HepG2 (cell line): ENCODE data around the gene MAVS. TPM values are rescaled to one million over a fixed set of nuclear protein-coding genes. Genes with fewer than 3 reads are reported as not detected.

Experiments used
- ATF7 ChIP-seq, 2 experiments: fragments of 450-650 bp in 1 of 2; sonication (generic) in 1 of 2; formaldehyde crosslinking in 1 of 2; IDR thresholded peaks; 2 replicates each; pipeline versions ENCODE4 v1.4.0 to v1.6.1; 2016 to 2020; ENCODE audit warnings: antibody characterized with exemption in 1 of 2, mild to moderate bottlenecking in 1 of 2, missing genetic modification reagents in 1 of 2
- BRCA1 ChIP-seq: sonication (generic); formaldehyde crosslinking; IDR thresholded peaks from 2 replicates; pipeline ENCODE4 v1.4.0; 2020; ENCODE audit warnings: missing genetic modification reagents
- CBX5 ChIP-seq: sonication (generic); formaldehyde crosslinking; IDR thresholded peaks from 2 replicates; pipeline ENCODE4 v1.4.0; 2020; ENCODE audit warnings: missing genetic modification reagents, borderline replicate concordance
- E2F5 ChIP-seq: sonication (generic); formaldehyde crosslinking; conservative IDR thresholded peaks from 2 replicates; pipeline ENCODE4 v1.4.0; 2020; ENCODE audit warnings: missing genetic modification reagents
- ETV6 ChIP-seq: sonication (generic); formaldehyde crosslinking; conservative IDR thresholded peaks from 2 replicates; pipeline ENCODE4 v1.4.0; 2020; ENCODE audit warnings: missing genetic modification reagents
- GTF3A ChIP-seq: sonication (generic); formaldehyde crosslinking; conservative IDR thresholded peaks from 2 replicates; pipeline ENCODE4 v1.4.0; 2020; ENCODE audit warnings: mild to moderate bottlenecking, missing genetic modification reagents
- JUN ChIP-seq: sonication (generic); formaldehyde crosslinking; IDR thresholded peaks from 2 replicates; pipeline ENCODE4 v1.4.0; 2020; ENCODE audit warnings: mild to moderate bottlenecking, missing genetic modification reagents
- PHF8 ChIP-seq: sonication (generic); formaldehyde crosslinking; IDR thresholded peaks from 2 replicates; pipeline ENCODE4 v1.5.0; 2020; ENCODE audit warnings: missing genetic modification reagents
- STAG1 ChIP-seq: sonication (generic); formaldehyde crosslinking; IDR thresholded peaks from 2 replicates; pipeline ENCODE4 v1.4.0; 2020; ENCODE audit warnings: missing genetic modification reagents
- TBX2 ChIP-seq: sonication (generic); formaldehyde crosslinking; IDR thresholded peaks from 2 replicates; pipeline ENCODE4 v1.5.0; 2020; ENCODE audit warnings: missing genetic modification reagents, mild to moderate bottlenecking, borderline replicate concordance
- ZBTB8A ChIP-seq: sonication (generic); formaldehyde crosslinking; IDR thresholded peaks from 2 replicates; pipeline ENCODE4 v1.4.0; 2020; ENCODE audit warnings: mild to moderate bottlenecking, low read depth, missing genetic modification reagents, borderline replicate concordance
- ZFP1 ChIP-seq: IDR thresholded peaks from 2 replicates; pipeline ENCODE4 v1.6.1; 2016
- ZNF180 ChIP-seq: sonication (generic); formaldehyde crosslinking; IDR thresholded peaks from 2 replicates; pipeline ENCODE4 v1.4.0; 2020; ENCODE audit warnings: low read depth, missing genetic modification reagents, borderline replicate concordance
- ZNF234 ChIP-seq: sonication (generic); formaldehyde crosslinking; conservative IDR thresholded peaks from 2 replicates; pipeline ENCODE4 v1.5.1; 2020; ENCODE audit warnings: mild to moderate bottlenecking, missing genetic modification reagents
- ZNF343 ChIP-seq: sonication (generic); formaldehyde crosslinking; IDR thresholded peaks from 2 replicates; pipeline ENCODE4 v1.4.0; 2020; ENCODE audit warnings: mild to moderate bottlenecking, missing genetic modification reagents
- ZNF446 ChIP-seq: sonication (generic); formaldehyde crosslinking; IDR thresholded peaks from 2 replicates; pipeline ENCODE4 v1.5.0; 2020; ENCODE audit warnings: mild to moderate bottlenecking, missing genetic modification reagents
- ZNF605 ChIP-seq: sonication (generic); formaldehyde crosslinking; IDR thresholded peaks from 2 replicates; pipeline ENCODE4 v1.8.0; 2022; ENCODE audit warnings: mild to moderate bottlenecking, missing genetic modification reagents
- ZNF704 ChIP-seq: sonication (generic); formaldehyde crosslinking; IDR thresholded peaks from 2 replicates; pipeline ENCODE4 v1.8.1; 2023; ENCODE audit warnings: mild to moderate bottlenecking, inconsistent platforms, moderate library complexity, missing genetic modification reagents, borderline replicate concordance
- ZNF761 ChIP-seq: sonication (generic); formaldehyde crosslinking; conservative IDR thresholded peaks from 2 replicates; pipeline ENCODE4 v1.4.0; 2020; ENCODE audit warnings: mild to moderate bottlenecking, missing genetic modification reagents
- ZNF839 ChIP-seq: sonication (generic); formaldehyde crosslinking; IDR thresholded peaks from 2 replicates; pipeline ENCODE4 v1.4.0; 2020; ENCODE audit warnings: missing genetic modification reagents, mild to moderate bottlenecking, borderline replicate concordance
- polyA plus RNA-seq, 8 experiments: library from polyadenylated mRNA; depleted of rRNA in 3 of 8; stranded (reverse) in 7 of 8; unstranded in 1 of 8; fragments of >200 nt; fragmentation: Illumina TruSeq in 4 of 8; extraction: Trizol in 4 of 8; gene quantifications; 2 replicates each; pipeline versions ENCODE4 v1.2.1 to v1.2.3, GENCODE V29; 2011 to 2016; ENCODE audit warnings: low read depth in 4 of 8, missing spikeins in 1 of 8, mixed read lengths in 1 of 8; ENCODE audit not compliant: insufficient read depth in 1 of 8
- total RNA-seq, 5 experiments: library from RNA; depleted of rRNA; stranded (reverse); fragments of >200 nt; fragmentation: Illumina TruSeq; extraction: Trizol; gene quantifications; 2 replicates each; pipeline ENCODE4 v1.2.3, GENCODE V29; 2016; ENCODE audit warnings: low read depth in 1 of 5
- TF ChIP-seq, protein P1 (sequence below): sonication (generic); formaldehyde crosslinking; IDR thresholded peaks from 2 replicates; pipeline ENCODE4; 2020; ENCODE audit warnings: missing genetic modification reagents, mild to moderate bottlenecking, borderline replicate concordance

The MAVS gene
- total and polyA plus RNA-seq, 2 of the 13 experiments (the other 11 are each of a cell fraction or from before 2014, with no cell fraction given): 27.3 to 36.6 TPM

DNA sequence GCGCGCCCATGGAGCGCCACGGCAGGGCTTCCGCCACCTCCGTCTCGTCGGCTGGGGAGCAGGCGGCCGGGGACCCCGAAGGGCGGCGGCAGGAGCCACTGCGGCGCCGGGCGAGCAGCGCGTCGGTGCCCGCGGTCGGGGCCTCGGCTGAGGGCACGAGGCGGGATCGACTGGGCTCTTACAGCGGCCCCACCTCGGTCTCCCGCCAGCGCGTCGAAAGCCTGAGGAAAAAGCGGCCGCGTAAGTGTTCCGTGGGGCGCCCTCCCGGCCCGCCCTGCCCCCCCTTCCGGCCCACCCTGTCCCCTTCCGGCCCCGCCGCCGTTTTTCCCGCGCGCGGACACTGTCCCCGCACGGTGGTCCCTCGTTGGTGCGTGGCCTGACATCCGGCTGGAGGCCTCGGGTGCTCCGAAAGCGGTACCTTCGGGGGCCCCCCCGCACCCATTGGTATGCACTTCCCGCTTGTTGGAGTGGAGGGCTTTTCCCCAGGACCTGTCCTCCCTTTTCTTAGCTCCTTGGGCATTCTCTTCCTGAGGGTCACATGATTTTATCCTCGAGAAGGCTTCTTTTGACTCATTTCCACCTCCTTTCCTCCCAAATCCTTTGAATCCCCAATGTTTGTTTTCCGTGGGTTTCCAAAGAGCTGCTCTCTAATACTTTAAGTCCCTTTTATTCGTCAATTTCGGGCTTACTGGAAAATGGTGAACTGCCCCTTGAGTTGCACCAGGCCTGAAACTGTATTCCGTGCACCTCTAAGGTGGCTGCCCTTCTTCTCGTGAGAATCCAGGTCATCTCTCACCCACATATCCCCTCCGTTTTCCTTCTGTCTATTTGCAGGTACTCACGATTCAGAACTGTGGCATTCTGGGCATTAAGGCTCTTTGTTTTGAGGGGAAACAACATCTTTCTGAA is 43.1 kb downstream of the MAVS start (continued):
- TF ChIP-seq E2F5 (CRISPR knock-in tag): 0 out of 2 replicates have a peak, but pooled peaks have one; percentile 57
- TF ChIP-seq ZBTB8A (CRISPR knock-in tag): no peak
- no peak; the same call in 1 of the 2 replicates for TF ChIP-seq ZNF180 (CRISPR knock-in tag)
- TF ChIP-seq ZNF704 (CRISPR knock-in tag): no peak
- TF ChIP-seq ZNF761 (CRISPR knock-in tag): 0 out of 2 replicates have a peak, but pooled peaks have one; percentile 99
- TF ChIP-seq GTF3A (CRISPR knock-in tag): no peak; the same call in none of the 2 replicates
- peak; percentile 82 for TF ChIP-seq ZNF605 (CRISPR knock-in tag)
- peak; percentile 14; the same call in 1 of the 2 replicates for TF ChIP-seq PHF8 (CRISPR knock-in tag)
- no peak for TF ChIP-seq ATF7 (IDR thresholded peaks at IDR 0.05)
- no peak for TF ChIP-seq ATF7 (CRISPR knock-in tag; IDR thresholded peaks at IDR 0.05)
- no peak; the same call in 1 of the 2 replicates for TF ChIP-seq ZFP1 (CRISPR knock-in tag)
- TF ChIP-seq ZNF234 (CRISPR knock-in tag): 0 out of 2 replicates have a peak, but pooled peaks have one; percentile 57
- no peak for TF ChIP-seq STAG1 (CRISPR knock-in tag)
- TF ChIP-seq ZNF343 (CRISPR knock-in tag): peak; percentile 90; the same call in 1 of the 2 replicates
- 0 out of 2 replicates have a peak, but pooled peaks have one; percentile 11 for TF ChIP-seq ETV6
- TF ChIP-seq, protein P1, sequence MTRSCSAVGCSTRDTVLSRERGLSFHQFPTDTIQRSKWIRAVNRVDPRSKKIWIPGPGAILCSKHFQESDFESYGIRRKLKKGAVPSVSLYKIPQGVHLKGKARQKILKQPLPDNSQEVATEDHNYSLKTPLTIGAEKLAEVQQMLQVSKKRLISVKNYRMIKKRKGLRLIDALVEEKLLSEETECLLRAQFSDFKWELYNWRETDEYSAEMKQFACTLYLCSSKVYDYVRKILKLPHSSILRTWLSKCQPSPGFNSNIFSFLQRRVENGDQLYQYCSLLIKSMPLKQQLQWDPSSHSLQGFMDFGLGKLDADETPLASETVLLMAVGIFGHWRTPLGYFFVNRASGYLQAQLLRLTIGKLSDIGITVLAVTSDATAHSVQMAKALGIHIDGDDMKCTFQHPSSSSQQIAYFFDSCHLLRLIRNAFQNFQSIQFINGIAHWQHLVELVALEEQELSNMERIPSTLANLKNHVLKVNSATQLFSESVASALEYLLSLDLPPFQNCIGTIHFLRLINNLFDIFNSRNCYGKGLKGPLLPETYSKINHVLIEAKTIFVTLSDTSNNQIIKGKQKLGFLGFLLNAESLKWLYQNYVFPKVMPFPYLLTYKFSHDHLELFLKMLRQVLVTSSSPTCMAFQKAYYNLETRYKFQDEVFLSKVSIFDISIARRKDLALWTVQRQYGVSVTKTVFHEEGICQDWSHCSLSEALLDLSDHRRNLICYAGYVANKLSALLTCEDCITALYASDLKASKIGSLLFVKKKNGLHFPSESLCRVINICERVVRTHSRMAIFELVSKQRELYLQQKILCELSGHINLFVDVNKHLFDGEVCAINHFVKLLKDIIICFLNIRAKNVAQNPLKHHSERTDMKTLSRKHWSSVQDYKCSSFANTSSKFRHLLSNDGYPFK (CRISPR knock-in tag): no peak
- no peak; the same call in 1 of the 2 replicates for TF ChIP-seq JUN (CRISPR knock-in tag)
- TF ChIP-seq ZNF446 (CRISPR knock-in tag): 0 out of 2 replicates have a peak, but pooled peaks have one; percentile 44
- no peak for TF ChIP-seq TBX2 (CRISPR knock-in tag)
- 0 out of 2 replicates have a peak, but pooled peaks have one; percentile 32 for TF ChIP-seq CBX5 (CRISPR knock-in tag)
- TF ChIP-seq ZNF839: no peak; the same call in 1 of the 2 replicates
- TF ChIP-seq BRCA1 (CRISPR knock-in tag): no peak
- TF ChIP-seq, all 625 proteins: peak for 150
